HK-2 (cell line): ENCODE measurements around the gene SLC9A5.

ENCODE experiments used
- DNase-seq: peaks from one replicate; pipeline ENCODE4 v3.0.0-alpha.2; 2018; ENCODE audit not compliant: unreplicated experiment

Gene SLC9A5, protein sequence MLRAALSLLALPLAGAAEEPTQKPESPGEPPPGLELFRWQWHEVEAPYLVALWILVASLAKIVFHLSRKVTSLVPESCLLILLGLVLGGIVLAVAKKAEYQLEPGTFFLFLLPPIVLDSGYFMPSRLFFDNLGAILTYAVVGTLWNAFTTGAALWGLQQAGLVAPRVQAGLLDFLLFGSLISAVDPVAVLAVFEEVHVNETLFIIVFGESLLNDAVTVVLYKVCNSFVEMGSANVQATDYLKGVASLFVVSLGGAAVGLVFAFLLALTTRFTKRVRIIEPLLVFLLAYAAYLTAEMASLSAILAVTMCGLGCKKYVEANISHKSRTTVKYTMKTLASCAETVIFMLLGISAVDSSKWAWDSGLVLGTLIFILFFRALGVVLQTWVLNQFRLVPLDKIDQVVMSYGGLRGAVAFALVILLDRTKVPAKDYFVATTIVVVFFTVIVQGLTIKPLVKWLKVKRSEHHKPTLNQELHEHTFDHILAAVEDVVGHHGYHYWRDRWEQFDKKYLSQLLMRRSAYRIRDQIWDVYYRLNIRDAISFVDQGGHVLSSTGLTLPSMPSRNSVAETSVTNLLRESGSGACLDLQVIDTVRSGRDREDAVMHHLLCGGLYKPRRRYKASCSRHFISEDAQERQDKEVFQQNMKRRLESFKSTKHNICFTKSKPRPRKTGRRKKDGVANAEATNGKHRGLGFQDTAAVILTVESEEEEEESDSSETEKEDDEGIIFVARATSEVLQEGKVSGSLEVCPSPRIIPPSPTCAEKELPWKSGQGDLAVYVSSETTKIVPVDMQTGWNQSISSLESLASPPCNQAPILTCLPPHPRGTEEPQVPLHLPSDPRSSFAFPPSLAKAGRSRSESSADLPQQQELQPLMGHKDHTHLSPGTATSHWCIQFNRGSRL

DNA sequence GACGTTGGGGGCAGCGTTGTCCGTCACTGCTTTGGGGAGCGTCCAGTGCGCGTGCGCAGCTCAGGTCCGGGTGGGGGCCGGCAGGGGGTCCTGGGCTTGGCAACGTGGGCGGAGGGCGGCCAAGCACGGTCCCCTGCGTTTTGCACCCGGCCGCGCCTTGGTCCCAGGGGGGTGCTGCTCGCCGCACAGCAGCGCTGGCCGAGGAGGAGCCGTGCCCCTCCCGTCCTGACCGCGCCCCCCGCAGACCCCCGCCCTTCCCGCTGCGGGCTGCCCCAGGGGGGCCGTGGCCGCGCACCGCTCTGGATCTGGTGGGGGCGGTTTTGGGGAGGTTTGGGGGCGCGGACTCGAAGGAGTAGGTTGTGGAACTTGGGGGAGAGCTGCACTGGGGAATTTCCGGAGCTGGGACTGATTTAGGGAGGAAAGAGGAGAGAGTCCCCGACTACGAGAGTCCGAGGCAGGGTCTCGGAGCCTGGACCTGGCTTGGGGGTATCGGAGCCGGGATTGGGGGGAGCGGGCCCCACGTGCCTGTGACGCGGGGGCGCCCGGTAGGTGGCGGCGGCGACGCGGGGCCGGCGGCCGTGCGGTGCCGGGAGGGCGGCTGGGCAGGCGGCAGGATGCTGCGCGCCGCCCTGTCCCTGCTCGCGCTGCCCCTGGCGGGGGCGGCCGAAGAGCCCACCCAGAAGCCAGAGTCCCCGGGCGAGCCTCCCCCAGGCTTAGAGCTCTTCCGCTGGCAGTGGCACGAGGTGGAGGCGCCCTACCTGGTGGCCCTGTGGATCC lies at the start of gene SLC9A5:
Gene SLC9A5 (plus strand): TSS at position 579 of the 777 bp plus-strand sequence. CDS start 36 bp downstream, at position 615.
- DNase-seq, result peak; percentile 48

DNA sequence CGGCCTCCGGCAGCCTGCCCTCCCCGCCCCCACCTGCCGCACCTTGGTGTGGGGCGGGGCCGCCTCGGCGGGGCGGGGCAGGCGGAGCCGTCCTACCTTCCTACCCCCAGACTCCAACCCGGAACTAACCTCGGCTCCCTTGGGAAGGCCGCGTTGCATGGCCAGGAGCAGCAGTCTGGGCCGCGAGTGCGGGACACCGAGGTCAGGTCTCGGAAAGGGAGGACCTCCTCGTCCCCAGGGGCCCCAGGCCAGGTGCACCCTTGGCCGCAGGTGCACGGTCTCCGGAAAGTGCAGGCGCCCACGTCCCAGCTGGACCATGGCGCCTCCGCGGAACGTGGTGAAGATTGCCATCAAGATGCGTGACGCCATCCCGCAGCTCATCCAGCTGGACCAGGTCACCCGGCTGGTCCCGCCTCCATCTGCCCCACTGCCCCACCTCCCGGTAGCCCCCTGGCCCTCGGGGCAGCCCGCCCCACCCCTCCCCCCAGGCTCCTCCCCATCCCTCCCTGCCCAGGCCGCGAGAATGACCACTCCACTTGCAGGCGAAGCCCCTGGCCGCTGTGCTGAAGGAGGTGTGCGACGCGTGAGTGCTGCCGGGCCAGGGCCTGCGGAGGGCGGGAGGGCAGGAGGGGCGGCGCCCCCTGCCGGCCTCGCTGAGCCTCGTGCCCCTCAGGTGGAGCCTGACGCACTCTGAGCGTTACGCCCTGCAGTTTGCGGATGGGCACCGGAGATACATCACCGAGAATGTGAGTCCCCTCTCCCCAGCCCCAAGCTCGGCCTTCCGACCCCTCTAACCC lies 49.6 kb upstream of the SLC9A5 start, which contains the start of gene ELMO3:
Gene ELMO3 (plus strand): TSS at position 121 of the 797 bp plus-strand sequence. CDS start 196 bp downstream, at position 317.
- DNase-seq, result no peak

DNA sequence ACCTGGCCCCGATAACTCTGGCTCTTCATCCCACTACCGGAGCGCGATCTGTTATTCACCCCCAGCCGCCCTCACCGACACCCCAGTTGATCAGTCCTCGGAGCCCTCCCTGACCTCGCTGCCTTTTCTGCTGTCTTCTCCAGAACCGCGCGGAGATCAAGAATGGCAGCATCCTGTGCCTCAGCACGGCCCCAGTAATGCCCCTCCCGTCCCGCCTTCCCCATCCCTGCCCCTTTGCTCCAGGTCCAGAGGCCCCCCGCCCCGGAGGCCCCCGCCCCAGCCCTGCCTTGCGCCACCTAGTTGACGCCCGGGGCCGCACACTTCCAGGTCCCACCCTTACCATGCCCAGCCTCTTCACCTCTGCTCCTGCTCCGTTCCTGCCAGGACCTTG lies 49.0 kb upstream of the SLC9A5 start:
- no peak for DNase-seq

DNA sequence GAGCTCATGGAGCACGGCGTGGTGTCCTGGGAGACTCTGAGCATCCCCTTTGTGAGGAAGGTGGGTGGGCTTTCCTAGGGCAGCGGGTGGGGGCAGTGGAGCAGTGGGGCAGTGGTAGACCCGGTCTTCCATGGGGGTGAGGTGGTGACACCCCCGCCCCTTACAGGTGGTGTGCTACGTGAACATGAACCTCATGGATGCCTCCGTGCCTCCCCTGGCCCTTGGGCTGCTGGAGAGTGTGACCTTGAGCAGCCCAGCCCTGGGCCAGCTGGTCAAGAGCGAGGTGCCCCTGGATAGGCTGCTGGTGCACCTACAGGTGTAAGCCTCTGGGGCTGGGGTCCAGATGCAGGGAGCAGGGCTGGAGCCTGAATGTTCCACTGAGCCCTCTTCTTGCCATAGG lies 48.3 kb upstream of the SLC9A5 start:
- DNase-seq, result no peak

DNA sequence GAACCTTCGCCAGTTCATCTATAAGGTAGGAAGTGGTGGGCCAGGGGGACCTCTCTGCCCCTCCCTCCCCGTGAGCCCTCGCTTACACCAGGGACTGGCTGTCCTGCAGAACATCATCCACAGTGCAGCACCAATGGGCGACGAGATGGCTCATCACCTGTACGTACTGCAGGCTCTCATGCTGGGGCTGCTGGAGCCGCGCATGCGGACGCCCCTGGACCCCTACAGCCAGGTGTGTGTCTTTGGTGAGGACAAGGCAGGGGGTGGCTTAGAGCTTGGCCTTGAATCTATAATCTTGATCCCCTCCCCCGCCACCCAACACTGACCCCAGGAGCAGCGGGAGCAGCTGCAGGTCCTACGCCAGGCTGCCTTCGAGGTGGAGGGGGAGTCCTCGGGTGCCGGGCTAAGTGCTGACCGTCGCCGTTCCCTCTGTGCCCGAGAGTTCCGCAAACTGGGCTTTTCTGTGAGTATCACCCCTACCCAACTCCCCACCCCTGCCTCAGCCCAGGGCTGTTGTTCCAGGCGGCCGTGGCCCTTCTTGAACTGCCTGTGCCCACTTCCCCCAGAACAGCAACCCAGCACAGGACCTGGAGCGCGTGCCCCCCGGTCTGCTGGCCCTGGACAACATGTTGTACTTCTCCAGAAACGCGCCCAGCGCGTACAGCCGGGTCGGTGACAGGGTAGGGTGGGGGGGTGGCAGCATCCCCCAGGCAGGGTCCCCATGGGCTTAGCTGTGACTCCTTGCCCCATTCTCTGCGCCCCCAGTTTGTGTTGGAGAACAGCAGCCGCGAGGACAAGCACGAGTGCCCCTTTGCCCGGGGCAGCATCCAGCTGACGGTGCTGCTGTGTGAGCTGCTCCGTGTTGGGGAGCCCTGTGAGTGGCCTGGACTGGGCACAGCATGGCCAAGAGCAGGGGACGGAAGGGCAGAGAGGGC lies 47.1 kb upstream of the SLC9A5 start:
- DNase-seq, result no peak

DNA sequence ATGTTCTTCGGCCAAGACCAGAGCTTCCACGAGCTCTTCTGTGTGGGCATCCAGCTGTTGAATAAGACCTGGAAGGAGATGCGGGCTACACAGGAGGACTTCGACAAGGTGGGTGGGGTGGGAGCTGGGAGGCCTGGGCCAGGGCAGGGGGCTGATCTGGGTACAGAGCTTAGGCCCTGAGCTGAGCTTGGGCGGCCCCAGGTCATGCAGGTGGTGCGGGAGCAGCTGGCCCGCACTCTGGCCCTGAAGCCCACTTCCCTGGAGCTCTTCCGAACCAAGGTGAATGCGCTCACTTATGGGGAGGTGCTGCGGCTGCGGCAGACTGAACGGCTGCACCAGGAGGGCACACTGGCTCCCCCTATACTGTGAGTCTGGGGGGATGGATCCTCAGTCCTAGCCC lies 46.4 kb upstream of the SLC9A5 start:
- DNase-seq, result no peak

DNA sequence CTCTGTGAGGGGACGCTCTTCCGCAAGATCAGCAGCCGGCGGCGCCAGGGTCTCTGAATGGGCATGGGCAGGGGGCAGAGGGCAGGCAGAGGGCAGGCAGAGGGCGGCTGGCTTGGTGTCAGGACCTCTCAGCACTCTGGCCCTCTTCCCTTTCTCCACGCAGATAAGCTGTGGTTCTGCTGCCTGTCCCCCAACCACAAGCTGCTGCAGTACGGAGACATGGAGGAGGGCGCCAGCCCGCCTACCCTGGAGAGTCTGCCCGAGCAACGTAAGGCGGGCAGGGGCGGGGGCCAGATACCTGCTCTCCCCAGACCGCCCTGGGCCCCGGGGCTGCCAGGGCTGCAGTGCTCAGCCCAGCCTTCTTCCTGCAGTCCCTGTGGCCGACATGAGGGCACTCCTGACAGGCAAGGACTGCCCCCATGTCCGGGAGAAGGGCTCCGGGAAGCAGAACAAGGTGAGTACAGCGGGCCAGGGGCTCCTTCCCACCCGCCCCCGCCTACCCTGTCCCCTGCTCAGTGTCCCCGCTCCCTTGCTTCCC lies 45.8 kb upstream of the SLC9A5 start:
- DNase-seq, result no peak

DNA sequence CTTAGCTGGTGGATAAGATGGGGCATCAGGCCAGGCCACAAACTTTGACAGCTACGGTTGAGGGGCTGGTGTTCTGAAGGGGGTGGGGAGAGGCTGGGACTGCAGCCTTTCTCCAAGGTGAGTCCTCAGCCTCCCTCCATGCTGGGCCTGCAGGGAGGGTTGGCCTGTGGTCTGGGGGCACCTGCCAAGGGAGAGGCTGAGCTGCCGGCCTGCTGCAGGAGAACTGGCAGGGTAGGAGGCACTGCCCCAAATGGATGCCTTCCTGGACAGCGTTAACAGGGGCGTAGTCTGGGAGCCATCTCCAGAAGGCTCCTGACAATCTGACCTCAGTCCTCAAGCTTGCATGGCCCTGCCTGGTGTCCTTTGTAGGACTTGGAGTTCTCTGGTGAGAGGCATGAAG lies 44.7 kb upstream of the SLC9A5 start:
- DNase-seq, result no peak

DNA sequence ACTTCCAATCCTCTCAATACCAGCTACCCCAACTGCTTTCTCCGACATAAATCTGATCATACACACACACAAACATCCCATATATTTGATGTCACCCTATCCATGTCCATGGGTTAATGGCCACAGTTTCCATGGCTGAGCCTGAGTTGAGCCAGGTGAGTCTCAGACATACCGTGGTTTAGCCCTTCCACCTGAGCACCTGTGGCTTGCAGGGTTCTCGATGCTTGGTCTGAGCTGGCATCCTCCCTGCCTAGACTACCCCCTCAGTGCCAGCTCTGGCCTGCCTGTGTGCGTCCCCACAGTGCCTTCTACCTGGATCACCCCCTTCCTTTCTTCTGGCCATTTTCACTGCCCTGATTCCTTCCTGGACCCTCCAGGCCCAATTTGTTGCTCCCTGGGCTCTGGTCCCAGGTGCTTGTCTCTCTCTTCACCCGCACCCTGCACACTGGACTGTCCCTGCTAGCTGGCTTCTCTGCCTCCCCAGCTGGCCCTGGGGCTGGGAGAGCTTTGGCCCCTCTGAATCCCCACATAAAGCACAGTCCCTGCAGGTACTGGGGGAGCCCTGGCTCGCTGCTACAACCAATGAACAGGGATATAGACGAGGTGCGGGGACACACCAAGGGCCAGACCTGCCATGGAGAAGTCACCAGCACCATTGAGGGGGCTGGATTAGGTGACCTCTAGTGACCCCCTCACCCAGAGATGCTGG lies 42.5 kb upstream of the SLC9A5 start:
- DNase-seq, result no peak

DNA sequence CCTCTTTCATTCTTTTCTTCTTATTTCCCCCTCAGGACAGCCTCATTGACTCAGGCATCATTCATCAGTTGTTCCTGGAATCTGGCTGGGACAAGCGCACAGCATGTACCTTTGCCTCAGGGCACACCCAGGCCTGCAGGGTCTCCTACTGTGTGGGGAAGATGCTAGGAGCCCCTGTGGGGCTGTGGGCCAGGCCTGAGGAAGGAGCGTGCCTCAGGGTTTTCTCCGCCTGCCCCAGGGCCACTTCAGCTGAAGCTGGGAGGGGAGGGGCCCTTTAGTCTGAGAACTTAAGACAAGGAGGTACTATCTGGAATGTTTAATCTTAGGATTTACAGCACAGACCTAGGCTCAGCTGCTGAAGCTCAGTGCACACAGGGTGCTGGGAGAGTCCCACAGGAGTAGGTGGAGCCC lies 41.9 kb upstream of the SLC9A5 start:
- DNase-seq, result no peak

DNA sequence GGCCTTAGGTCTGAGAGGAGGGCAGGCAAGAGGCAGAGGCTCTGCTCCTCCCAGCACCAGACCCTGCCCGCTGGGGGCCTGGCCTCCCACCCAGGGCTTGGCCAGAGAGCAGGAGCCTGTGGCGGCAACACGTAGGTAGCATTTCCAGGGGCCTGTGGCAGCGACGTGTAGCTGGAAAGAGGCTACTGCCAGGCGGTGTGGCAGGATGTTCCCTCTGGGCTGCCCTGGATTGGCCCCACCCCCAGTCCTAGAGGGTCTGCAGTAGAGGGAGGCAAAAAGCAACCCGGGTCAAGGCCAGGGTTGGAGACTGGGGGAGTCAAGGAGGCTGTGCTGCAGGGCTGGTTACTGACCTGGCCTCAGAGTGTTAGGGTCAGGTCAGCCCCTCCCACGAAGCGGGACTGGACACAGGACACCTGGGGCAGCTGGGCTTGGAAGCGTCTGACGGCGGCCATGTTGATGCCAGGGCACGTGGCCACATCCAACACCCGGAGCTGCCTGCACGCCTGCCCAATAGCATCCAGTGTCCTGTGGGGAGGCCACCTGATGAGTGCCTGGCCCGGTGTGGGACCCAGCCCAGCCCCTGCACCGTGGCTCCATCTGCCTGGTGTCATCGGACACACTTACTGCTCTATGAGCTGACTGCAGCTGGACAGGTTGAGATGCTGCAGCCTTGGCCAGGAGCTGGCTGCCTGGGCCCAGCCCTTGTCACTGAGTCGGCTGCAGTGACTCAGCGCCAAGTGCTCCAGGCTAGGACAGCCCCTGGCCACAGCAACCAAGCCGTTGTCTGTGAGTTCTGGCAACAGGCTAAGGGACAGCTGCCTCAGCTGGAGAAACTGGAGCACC lies 41.3 kb upstream of the SLC9A5 start:
- DNase-seq, result peak; percentile 51

DNA sequence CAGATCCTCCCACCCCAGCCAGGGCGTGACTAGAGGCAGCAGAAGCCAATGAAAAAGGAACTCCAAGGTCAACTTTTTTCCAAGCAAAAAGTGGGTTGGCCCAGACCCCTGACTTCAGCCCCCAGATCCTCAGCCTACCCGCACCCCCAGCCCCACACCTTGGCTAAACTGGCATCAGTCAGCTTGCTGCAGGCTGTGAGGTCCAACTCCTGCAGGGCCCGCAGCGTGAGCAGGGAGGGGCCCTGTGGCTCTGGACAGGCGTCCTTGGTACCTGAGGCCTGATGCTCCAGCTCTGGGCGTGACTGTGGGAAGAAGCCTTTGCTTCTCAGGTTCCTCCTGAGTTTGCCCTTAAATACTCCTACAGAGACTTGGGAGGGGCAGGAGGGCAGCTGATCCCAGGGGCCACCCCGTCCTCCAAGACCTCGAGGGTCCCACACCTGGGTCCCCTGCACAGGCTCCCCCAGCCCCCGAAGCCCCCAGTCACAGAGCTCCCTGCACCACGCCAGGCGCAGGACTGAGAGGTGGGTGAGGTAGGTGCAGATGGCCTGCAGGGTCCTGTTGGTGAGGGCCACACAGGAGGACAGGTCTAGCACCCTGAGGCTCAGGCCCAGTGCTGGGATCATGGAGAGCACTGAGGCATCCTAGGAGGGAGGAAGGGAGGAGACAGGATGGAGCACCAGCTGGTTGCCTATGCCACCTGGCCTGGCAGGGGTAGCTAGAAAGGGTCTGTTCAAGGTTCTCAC lies 40.5 kb upstream of the SLC9A5 start:
- no peak for DNase-seq

DNA sequence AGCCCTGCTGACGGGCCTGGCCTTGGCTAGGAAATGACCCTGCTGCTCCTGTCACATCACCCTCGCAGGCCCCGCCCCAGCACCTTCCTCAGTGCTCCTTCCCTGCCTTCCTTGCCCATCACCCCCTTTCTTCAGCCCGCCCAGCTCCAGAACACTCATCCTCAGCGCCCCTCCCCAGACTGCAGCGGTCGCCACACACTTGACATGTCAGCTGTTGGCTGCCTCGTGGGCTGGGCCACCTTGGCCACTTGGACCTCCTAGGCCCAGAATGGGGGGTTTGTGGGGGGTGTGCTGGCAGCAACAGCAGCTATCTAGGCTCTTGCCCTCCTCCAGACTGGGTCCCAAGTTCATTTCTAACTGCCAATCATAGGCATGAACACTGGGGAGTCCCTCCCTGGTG lies 39.2 kb upstream of the SLC9A5 start:
- DNase-seq, result no peak

DNA sequence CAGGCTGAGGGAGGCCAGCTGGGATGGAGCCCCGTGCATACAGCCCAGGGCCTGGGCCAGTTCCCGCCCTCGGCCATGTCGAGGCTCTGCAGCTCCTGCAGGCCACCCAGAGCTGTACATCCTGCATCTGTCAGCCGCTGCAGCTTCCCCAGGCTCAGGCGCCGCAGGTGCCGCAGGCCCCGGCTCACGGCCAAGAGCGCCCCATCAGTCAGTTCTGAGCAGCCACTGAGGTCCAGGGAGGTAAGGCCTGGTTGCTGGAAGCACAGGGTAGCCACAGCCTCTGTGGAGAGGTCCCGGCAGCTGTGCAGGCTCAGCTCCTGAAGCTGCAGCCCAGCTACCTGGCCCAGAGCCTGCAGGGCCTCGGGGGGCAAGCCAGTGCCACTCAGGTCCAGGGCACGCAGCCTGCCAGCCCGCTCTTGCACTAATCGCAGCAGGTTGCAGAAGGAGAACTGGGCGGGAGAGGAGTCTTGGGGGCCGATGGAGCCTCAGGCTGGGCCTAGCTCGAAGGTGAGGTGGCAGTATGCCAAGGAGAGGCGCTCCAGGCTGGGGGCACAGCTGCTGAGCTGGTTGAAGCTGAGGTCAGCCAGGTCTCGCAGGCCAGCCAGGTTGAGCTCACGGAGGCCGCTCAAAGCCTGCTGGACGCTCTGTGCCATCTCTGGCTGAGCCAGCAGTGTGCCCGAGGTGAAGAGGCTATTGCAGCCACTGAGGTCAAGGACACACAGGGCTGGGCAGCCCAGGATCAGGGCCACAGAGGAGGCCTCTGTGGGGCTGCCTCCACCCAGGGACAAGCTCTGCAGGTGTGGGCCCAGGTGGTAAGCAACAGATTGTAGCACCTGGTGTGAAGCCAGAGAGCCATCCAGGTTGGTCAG lies 38.5 kb upstream of the SLC9A5 start:
- no peak for DNase-seq

DNA sequence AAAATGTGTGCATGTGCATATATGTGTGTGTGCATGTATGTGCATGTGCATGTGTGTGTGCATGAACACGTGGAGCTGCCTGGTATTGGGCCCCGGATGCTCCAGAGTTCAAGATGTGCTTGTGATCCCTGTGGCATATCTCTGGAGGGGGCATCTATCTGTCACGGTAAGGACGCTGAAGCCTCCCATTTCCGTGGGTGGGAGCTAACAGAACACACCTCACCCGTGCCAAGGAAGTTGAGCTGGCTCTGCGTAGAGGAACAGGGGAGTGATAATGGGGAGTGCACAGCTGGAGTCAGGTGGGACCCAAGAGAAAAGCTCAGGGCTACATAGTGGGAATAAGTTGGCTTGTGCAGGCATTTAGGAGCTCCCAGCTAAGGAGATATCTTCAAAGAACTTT lies 37.1 kb upstream of the SLC9A5 start:
- no peak for DNase-seq

DNA sequence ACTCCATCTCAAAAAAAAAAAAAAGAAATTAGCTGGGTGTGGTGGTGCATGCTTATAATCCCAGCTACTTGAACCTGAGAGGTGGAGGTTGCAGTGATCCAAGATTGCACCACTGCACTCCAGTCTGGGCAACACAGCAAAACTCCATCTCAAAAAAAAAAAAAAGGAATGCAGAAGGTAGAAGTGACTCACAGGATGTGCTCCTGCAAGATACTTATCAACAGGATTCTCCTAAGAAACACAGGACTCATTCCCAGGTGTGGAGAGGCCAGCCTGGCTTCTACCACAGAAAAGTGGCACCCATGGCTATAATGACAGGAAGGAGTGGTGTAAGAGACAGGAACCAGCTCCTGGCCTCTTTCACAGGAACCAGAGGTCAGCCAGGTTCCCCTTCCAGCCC lies 36.0 kb upstream of the SLC9A5 start:
- no peak for DNase-seq
